Common myeloid progenitor, CD34-positive (primary cell): ENCODE results near the gene NQO1.

ENCODE experiments used
- CTCF ChIA-PET: fragments of 350-600 bp; sonication (Branson Sonifier 250); formaldehyde crosslinking; loops from one replicate; lab custom pipeline; 2021; ENCODE audit warnings: antibody characterized with exemption; lab: Charles Lee
- POLR2A ChIA-PET: fragments of 350-600 bp; sonication (Branson Sonifier 250); formaldehyde crosslinking; loops from one replicate; lab custom pipeline; 2021; ENCODE audit warnings: antibody characterized with exemption; lab: Charles Lee
- DNase-seq, 3 donors: peaks; one replicate each; pipeline versions ENCODE4 v3.0.0 to v3.0.0-alpha.2; 2013
- H3K27ac ChIP-seq, 2 experiments: 1 replicate in 1 of 2; 2 replicates in 1 of 2; pipeline ENCODE4 v1.7.0; 2013; ENCODE audit warnings: inconsistent platforms in 2 of 2, low read length in 2 of 2, mild to moderate bottlenecking in 2 of 2, low read depth in 1 of 2, moderate library complexity in 1 of 2; ENCODE audit not compliant: severe bottlenecking in 2 of 2, insufficient read depth in 1 of 2, poor library complexity in 1 of 2
- H3K27me3 ChIP-seq, 5 experiments: replicated peaks in 2 of 5; 1 replicate in 3 of 5; 2 replicates in 2 of 5; pipeline versions ENCODE4 v1.6.1 to v1.7.0; 2013; ENCODE audit warnings: low read length in 4 of 5, mild to moderate bottlenecking in 2 of 5, moderate library complexity in 2 of 5, inconsistent platforms in 1 of 5; ENCODE audit not compliant: insufficient read depth in 5 of 5, control insufficient read depth in 4 of 5
- H3K36me3 ChIP-seq, 4 experiments: 1 replicate in 2 of 4; 2 replicates in 2 of 4; pipeline versions ENCODE4 v1.6.1 to v1.7.0; 2013; ENCODE audit warnings: low read length in 3 of 4, control low read depth in 1 of 4, mild to moderate bottlenecking in 1 of 4; ENCODE audit not compliant: control insufficient read depth in 4 of 4, insufficient read depth in 4 of 4
- H3K4me1 ChIP-seq, 4 experiments: 1 replicate in 3 of 4; 2 replicates in 1 of 4; pipeline versions ENCODE4 v1.6.1 to v1.7.1; 2013; ENCODE audit warnings: low read length in 3 of 4, mild to moderate bottlenecking in 3 of 4, control low read depth in 1 of 4, inconsistent platforms in 1 of 4, moderate library complexity in 1 of 4; ENCODE audit not compliant: control insufficient read depth in 4 of 4, insufficient read depth in 4 of 4; ENCODE audit errors: control extremely low read depth in 1 of 4
- H3K4me3 ChIP-seq, 7 experiments: 1 replicate in 4 of 7; 2 replicates in 3 of 7; pipeline versions ENCODE4 v1.5.1 to v1.7.0; 2013; ENCODE audit warnings: mild to moderate bottlenecking in 7 of 7, low read length in 6 of 7, moderate library complexity in 6 of 7, inconsistent platforms in 2 of 7, low read depth in 2 of 7, control low read depth in 1 of 7; ENCODE audit not compliant: insufficient read depth in 4 of 7, control insufficient read depth in 1 of 7; ENCODE audit errors: extremely low read depth in 1 of 7
- H3K9me3 ChIP-seq, 5 experiments: 1 replicate in 4 of 5; 2 replicates in 1 of 5; pipeline versions ENCODE4 v1.6.1 to v1.7.1; 2013; ENCODE audit warnings: low read length in 4 of 5, mild to moderate bottlenecking in 2 of 5, inconsistent platforms in 1 of 5, low read depth in 1 of 5, moderate library complexity in 1 of 5; ENCODE audit not compliant: control insufficient read depth in 4 of 5, insufficient read depth in 2 of 5; ENCODE audit errors: control extremely low read depth in 1 of 5
- WGBS: methylation state at CpG from one replicate; pipeline ENCODE4 v1.1.5; 2013; ENCODE audit not compliant: insufficient coverage; 5-methylcytosine and 5-hydroxymethylcytosine counted together

Gene NQO1

DNA sequence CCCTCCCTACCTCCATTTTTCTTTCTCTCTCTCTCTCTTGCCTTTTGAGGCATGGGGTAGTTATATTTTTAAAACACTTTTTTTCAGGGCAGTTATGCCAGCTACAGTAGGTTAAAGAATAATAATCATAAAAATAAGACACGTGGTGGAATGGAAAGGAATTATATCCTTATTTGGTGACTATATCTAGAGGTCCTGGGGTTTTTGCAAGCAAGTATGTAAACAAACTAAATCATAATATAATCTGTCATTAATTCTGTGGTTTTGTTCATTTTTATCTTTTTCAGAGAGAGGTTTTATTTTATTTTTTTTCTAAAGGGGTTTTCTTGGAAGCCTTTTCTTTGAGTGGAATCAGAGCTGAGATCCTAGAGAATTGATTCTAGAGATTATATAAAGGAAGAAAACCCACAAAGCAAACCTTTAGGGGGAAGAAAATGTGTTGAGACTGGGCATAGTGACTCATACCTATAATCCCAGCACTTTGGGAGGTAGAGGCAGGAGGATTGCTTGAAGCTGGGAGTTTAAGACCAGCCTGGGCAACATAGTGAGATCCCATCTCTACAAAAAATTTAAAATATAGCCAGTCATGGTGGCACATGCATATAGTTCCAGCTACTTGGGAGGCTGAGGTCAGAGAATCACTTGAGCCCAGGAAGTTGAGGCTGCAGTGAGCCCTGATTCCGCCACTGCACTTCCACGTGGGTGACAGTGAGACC is 53.2 kb downstream of the NQO1 start:
- WGBS, result no CpG with 5 or more reads among the region's 3 CpGs
- CTCF ChIA-PET, result no interaction called here
- no peak for DNase-seq
- Histone ChIP-seq H3K9me3 (no peaks in the 10 kb centered on the region), H3K4me1 (no peaks in the 10 kb centered on the region), H3K27ac (no peak overlapping the region), H3K4me3 (no peak overlapping the region), H3K27me3 (no peaks in the 10 kb centered on the region), H3K36me3 (peaks cover 22 to 55% (median 27%) of the 10 kb centered on the region in 4 experiments)
- POLR2A ChIA-PET, result no interaction called here

GRCh38 chr16:69672315-69672997 is 53.9 kb downstream of the NQO1 start:
- Histone ChIP-seq H3K9me3 (no peaks in the 10 kb centered on the region), H3K4me3 (no peak overlapping the region), H3K36me3 (peaks cover 20 to 54% (median 26%) of the 10 kb centered on the region in 4 experiments), H3K27ac (no peak overlapping the region), H3K4me1 (no peaks in the 10 kb centered on the region), H3K27me3 (no peaks in the 10 kb centered on the region)
- no peak for DNase-seq
- CTCF ChIA-PET, result interaction anchor here (0.6 kb wide), 1 partner anchor 260 kb away, joined by 3 read pairs; no protein-coding TSS in a partner anchor
- POLR2A ChIA-PET, result no interaction called here
- WGBS, result no CpG with 5 or more reads among the region's 2 CpGs

DNA sequence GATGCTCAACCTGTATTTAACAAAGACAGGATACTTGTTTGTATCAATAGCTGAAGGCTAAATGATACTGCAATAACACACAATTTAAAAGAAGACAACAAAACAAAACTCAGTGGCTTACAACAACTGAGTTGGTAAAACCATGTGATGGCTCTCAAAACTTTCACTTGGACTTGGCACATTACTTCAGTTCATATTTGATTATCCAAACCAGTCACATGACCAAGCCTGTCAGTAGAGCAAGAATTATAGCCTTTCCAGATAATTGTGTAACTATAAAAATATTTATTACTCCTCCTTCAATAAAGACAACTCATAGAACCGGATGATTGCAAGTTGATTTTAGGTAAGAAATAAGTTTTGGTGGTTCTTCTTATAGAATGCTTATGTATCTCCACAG is 56.8 kb downstream of the NQO1 start:
- Histone ChIP-seq H3K4me3 (no peak overlapping the region), H3K27me3 (no peaks in the 10 kb centered on the region), H3K36me3 (peaks cover 15 to 33% (median 18%) of the 10 kb centered on the region in 4 experiments), H3K4me1 (no peaks in the 10 kb centered on the region), H3K9me3 (no peaks in the 10 kb centered on the region), H3K27ac (no peak overlapping the region)
- no peak for DNase-seq
- ChIA-PET POLR2A (no interaction called here), CTCF (interaction anchor here (0.7 to 1.3 kb wide), 3 partner anchors 15 to 20 kb away, joined by 3 to 5 read pairs (median 3); no protein-coding TSS in a partner anchor)
- WGBS, result no CpG with 5 or more reads among the region's 1 CpG

DNA sequence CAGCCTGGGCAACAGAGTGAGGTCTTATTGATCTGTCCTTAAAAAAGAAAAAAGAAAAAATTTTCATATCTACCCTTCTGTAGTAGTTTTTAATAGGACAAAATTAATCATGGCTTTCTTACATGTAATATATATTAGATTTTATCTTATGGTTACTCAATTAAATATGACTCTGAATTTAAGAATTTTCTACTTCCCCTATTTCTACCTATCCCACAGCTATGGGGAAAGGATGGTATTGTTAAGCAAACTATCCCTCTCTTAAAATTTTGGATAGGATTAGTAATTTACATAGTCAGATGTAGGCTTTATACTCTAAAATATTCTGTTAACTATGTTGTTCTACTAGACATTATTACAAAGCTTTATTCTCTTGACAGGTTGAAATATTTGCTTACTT is 62.5 kb downstream of the NQO1 start:
- ChIA-PET CTCF (interaction anchor here (1.2 kb wide), 1 partner anchor 8 kb away, joined by 3 read pairs; no protein-coding TSS in a partner anchor), POLR2A (interaction anchor here (0.7 kb wide), 1 partner anchor 280 kb away, joined by 3 read pairs; no protein-coding TSS in a partner anchor)
- H3K4me3 ChIP-seq, result no peak overlapping the region
- H3K27me3 ChIP-seq, result no peaks in the 10 kb centered on the region
- no peak overlapping the region for H3K27ac ChIP-seq
- DNase-seq, result peak in 1 of 3 donors; percentile 9
- no peaks in the 10 kb centered on the region for H3K9me3 ChIP-seq
- H3K36me3 ChIP-seq, result peaks cover 3 to 30% (median 18%) of the 10 kb centered on the region in 4 experiments
- H3K4me1 ChIP-seq, result no peaks in the 10 kb centered on the region

- WGBS, result 100% methylated on average over 1 of the region's 1 CpG
- Histone ChIP-seq H3K4me1 (no peaks in the 10 kb centered on the region), H3K36me3 (peaks cover 0 to 33% (median 23%) of the 10 kb centered on the region in 4 experiments), H3K27ac (no peak overlapping the region), H3K4me3 (no peak overlapping the region), H3K9me3 (no peaks in the 10 kb centered on the region), H3K27me3 (no peaks in the 10 kb centered on the region)
- DNase-seq, result no peak
- ChIA-PET CTCF (interaction anchor here (1.0 to 1.2 kb wide), 2 partner anchors 9 to 11 kb away, joined by 3 to 4 read pairs; no protein-coding TSS in a partner anchor), POLR2A (no interaction called here)
These were observed 63.5 kb downstream of the NQO1 start for GRCh38 chr16:69662901-69663300.

DNA sequence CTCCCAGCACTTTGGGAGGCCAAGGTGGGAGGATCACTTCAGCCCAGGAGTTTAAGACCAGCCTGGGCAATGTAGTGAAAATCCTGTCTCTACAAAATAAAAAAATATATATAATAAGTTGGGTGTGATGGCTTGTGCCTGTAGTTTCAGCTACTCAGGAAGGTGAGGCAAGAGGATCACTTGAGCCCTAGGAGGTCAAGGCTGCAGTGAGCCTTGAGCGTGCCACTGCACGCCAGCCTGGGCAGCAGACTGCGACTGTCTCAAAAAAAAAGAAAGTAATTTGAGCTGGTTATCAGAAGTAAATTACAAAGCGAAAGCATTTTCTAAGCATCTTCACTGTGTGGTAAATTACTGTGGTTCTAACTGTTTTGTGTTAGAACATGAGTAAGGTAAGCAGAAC is 66.2 kb downstream of the NQO1 start:
- Histone ChIP-seq H3K9me3 (no peaks in the 10 kb centered on the region), H3K4me3 (no peak overlapping the region), H3K36me3 (peaks cover 2 to 48% (median 30%) of the 10 kb centered on the region in 4 experiments), H3K4me1 (no peaks in the 10 kb centered on the region), H3K27ac (no peak overlapping the region), H3K27me3 (no peaks in the 10 kb centered on the region)
- CTCF ChIA-PET, result interaction anchor here (1.1 kb wide), 1 partner anchor 83 kb away, joined by 3 read pairs; no protein-coding TSS in a partner anchor
- DNase-seq, result no peak
- WGBS, result 97% methylated on average over 4 of the region's 4 CpGs
- POLR2A ChIA-PET, result interaction anchor here (0.5 kb wide), 1 partner anchor 275 kb away, joined by 3 read pairs; the partner anchor contains the start of gene TERF2
